LHCN-M2 (cell line): ENCODE data around the gene HSPA1A. TPM values are rescaled to one million over a fixed set of nuclear protein-coding genes. Genes with fewer than 3 reads are reported as not detected.
"Not testable (repeated sequence)": the region's sequence is repeated elsewhere in the genome, so short reads cannot be mapped to it uniquely, and the experiment has no call there.

Experiments used
- DNase-seq: peaks from one replicate; pipeline ENCODE4 v3.0.0-alpha.2; 2012; ENCODE audit warnings: low read depth
- total RNA-seq: library from RNA; depleted of rRNA; stranded (reverse); fragments of >200 nt; gene quantifications from 2 replicates; pipeline ENCODE4 v1.2.3, GENCODE V29; 2014

HSPA1A gene
- total RNA-seq, 1 experiment from 2014 or later = 101 TPM

GRCh38 chr6:31808599-31808998, 6.7 kb upstream of the HSPA1A start:
- DNase-seq = not testable (repeated sequence)

- no peak for DNase-seq
Measured at GRCh38 chr6:31811645-31812044, 3.7 kb upstream of the HSPA1A start.

- no peak for DNase-seq
Measured at GRCh38 chr6:31813465-31813849, 1.9 kb upstream of the HSPA1A start.

- DNase-seq = peak; percentile 97
Measured at GRCh38 chr6:31814677-31815024, 692 bp upstream of the HSPA1A start.

GRCh38 chr6:31817133-31817928, 2.0 kb downstream of the HSPA1A start:
- DNase-seq = not testable (repeated sequence)

GRCh38 chr6:31817929-31818511, 2.7 kb downstream of the HSPA1A start:
- DNase-seq = not testable (repeated sequence)

- no peak for DNase-seq
Measured at GRCh38 chr6:31819871-31820299, 4.5 kb downstream of the HSPA1A start.

GRCh38 chr6:31820399-31820798, 5.1 kb downstream of the HSPA1A start:
- not testable (repeated sequence) for DNase-seq

- DNase-seq = peak; percentile 64
Measured at GRCh38 chr6:31821301-31822035, 6.1 kb downstream of the HSPA1A start.

- DNase-seq = peak; percentile 79
Measured at GRCh38 chr6:31822036-31822821, 6.9 kb downstream of the HSPA1A start.

GRCh38 chr6:31823592-31824196, 8.4 kb downstream of the HSPA1A start:
- not testable (repeated sequence) for DNase-seq

- DNase-seq = no peak
Measured at GRCh38 chr6:31825553-31825952, 10.2 kb downstream of the HSPA1A start.

GRCh38 chr6:31826793-31827285, 11.5 kb downstream of the HSPA1A start:
- no peak for DNase-seq

GRCh38 chr6:31827286-31828079, 12.1 kb downstream of the HSPA1A start, which contains the start of gene HSPA1B:
Gene HSPA1B (plus strand): TSS chr6:31827738. CDS start chr6:31827951, 213 bp downstream.
- peak; percentile 100 for DNase-seq

GRCh38 chr6:31829633-31830283, 14.4 kb downstream of the HSPA1A start:
- peak; percentile 52 for DNase-seq

GRCh38 chr6:31830886-31831335, 15.6 kb downstream of the HSPA1A start:
- DNase-seq = no peak

- DNase-seq = no peak
Measured at GRCh38 chr6:31831350-31832215, 16.2 kb downstream of the HSPA1A start.
